ENCODE measurements around the gene KLF6.

KLF6 gene

GRCh38 chr10:3781468-3782145 lies 3.4 kb downstream of the KLF6 start:
- Histone ChIP-seq H3K27ac (peak overlapping the region; percentile 95), H3K27me3 (ENCODE audit: insufficient read depth, low read depth) (no peaks in the 10 kb centered on the region), H4K20me1 (ENCODE audit: insufficient read depth) (peaks cover 10% of the 10 kb centered on the region; the same call in 1 of the 2 replicates), H3K4me2 (peak overlapping the region; percentile 72), H3K9ac (peak overlapping the region; percentile 98; the same call in 1 of the 2 replicates), H3K79me2 (ENCODE audit: insufficient read depth, low read depth) (peaks cover 73% of the 10 kb centered on the region), H3K36me3 (ENCODE audit: insufficient read depth) (peaks cover 36% of the 10 kb centered on the region), H3K4me1 (ENCODE audit: low read depth, poor library complexity, severe bottlenecking) (peaks cover 53% of the 10 kb centered on the region), H3K4me3 (IDR thresholded peaks at IDR 0.05; ENCODE audit: insufficient read depth, low read depth, low read length) (no peak overlapping the region), H2AFZ (ENCODE audit: low read depth) (no peak overlapping the region)
- TF ChIP-seq CTCF (conservative IDR thresholded peaks at IDR 0.05; ENCODE audit: low read depth, low read length), result no peak

- TF ChIP-seq CTCF (conservative IDR thresholded peaks at IDR 0.05; ENCODE audit: low read depth, low read length), result no peak
- Histone ChIP-seq H2AFZ (ENCODE audit: low read depth) (no peak overlapping the region), H3K36me3 (ENCODE audit: insufficient read depth) (peaks cover 36% of the 10 kb centered on the region), H3K9ac (no peak overlapping the region), H3K79me2 (ENCODE audit: insufficient read depth, low read depth) (peaks cover 73% of the 10 kb centered on the region), H3K4me1 (ENCODE audit: low read depth, poor library complexity, severe bottlenecking) (peaks cover 49% of the 10 kb centered on the region), H3K4me3 (IDR thresholded peaks at IDR 0.05; ENCODE audit: insufficient read depth, low read depth, low read length) (no peak overlapping the region), H3K4me2 (peak overlapping the region; percentile 72), H4K20me1 (ENCODE audit: insufficient read depth) (peaks cover 10% of the 10 kb centered on the region; the same call in 1 of the 2 replicates), H3K27ac (no peak overlapping the region), H3K27me3 (ENCODE audit: insufficient read depth, low read depth) (no peaks in the 10 kb centered on the region)
Measured at GRCh38 chr10:3780771-3781467, 4.1 kb downstream of the KLF6 start.

- Histone ChIP-seq H3K79me2 (ENCODE audit: insufficient read depth, low read depth) (peaks cover 73% of the 10 kb centered on the region), H3K4me2 (0 out of 2 replicates have a peak overlapping the region, but pooled peaks have one; percentile 72), H3K36me3 (ENCODE audit: insufficient read depth) (peaks cover 36% of the 10 kb centered on the region), H3K4me3 (IDR thresholded peaks at IDR 0.05; ENCODE audit: insufficient read depth, low read depth, low read length) (no peak overlapping the region), H3K27ac (no peak overlapping the region), H4K20me1 (ENCODE audit: insufficient read depth) (peaks cover 10% of the 10 kb centered on the region; the same call in 1 of the 2 replicates), H3K4me1 (ENCODE audit: low read depth, poor library complexity, severe bottlenecking) (peaks cover 48% of the 10 kb centered on the region), H3K9ac (no peak overlapping the region), H3K27me3 (ENCODE audit: insufficient read depth, low read depth) (no peaks in the 10 kb centered on the region), H2AFZ (ENCODE audit: low read depth) (no peak overlapping the region)
- no peak for TF ChIP-seq CTCF (conservative IDR thresholded peaks at IDR 0.05; ENCODE audit: low read depth, low read length)
Measured at GRCh38 chr10:3780021-3780770, 4.8 kb downstream of the KLF6 start.

- Histone ChIP-seq H3K9ac (no peak overlapping the region), H3K36me3 (ENCODE audit: insufficient read depth) (peaks cover 36% of the 10 kb centered on the region)
Measured at GRCh38 chr10:3779158-3779741, 5.8 kb downstream of the KLF6 start.

More at GRCh38 chr10:3779158-3779741, 5.8 kb downstream of the KLF6 start:
- Histone ChIP-seq H3K4me3 (IDR thresholded peaks at IDR 0.05; ENCODE audit: insufficient read depth, low read depth, low read length) (no peak overlapping the region), H3K27me3 (ENCODE audit: insufficient read depth, low read depth) (no peaks in the 10 kb centered on the region), H3K79me2 (ENCODE audit: insufficient read depth, low read depth) (peaks cover 65% of the 10 kb centered on the region), H2AFZ (ENCODE audit: low read depth) (no peak overlapping the region), H3K4me2 (no peak overlapping the region), H4K20me1 (ENCODE audit: insufficient read depth) (peaks cover 10% of the 10 kb centered on the region; the same call in 1 of the 2 replicates), H3K4me1 (ENCODE audit: low read depth, poor library complexity, severe bottlenecking) (peaks cover 48% of the 10 kb centered on the region), H3K27ac (no peak overlapping the region)
- TF ChIP-seq CTCF (conservative IDR thresholded peaks at IDR 0.05; ENCODE audit: low read depth, low read length), result no peak

Data from KMS-11 (cell line).